Right lobe of liver (tissue), 6 donors: ENCODE measurements around the gene SPCS2. TPM values are rescaled to one million over a fixed set of nuclear protein-coding genes. Genes with fewer than 3 reads are reported as not detected.

Experiments used
- ATAC-seq, 4 donors: fragments of 200-7000 bp; cut with Tn5 transposase; one replicate each; pipeline ENCODE4 v1.9.1; 2020; ENCODE audit warnings: mild to moderate bottlenecking in 4 of 4, moderate library complexity in 4 of 4
- DNase-seq, 3 donors: peaks; one replicate each; pipeline ENCODE4 v3.0.0-alpha.2; 2020
- H3K27ac ChIP-seq, 3 donors: fragments of 200-600 bp; one replicate each; pipeline ENCODE4 v1.8.0; 2022
- H3K27me3 ChIP-seq, 2 donors: fragments of 200-600 bp; one replicate each; pipeline ENCODE4 v1.8.0; 2022
- H3K36me3 ChIP-seq, 4 donors: fragments of 200-600 bp; sonication (generic) in 1 of 4; one replicate each; pipeline versions ENCODE4 v1.5.1 to v1.8.0; 2017 to 2022; ENCODE audit warnings: control low read depth in 1 of 4
- H3K4me1 ChIP-seq, 4 donors: fragments of 200-600 bp; sonication (generic) in 1 of 4; one replicate each; pipeline versions ENCODE4 v1.5.1 to v1.8.0; 2017 to 2022; ENCODE audit warnings: control low read depth in 1 of 4
- H3K4me3 ChIP-seq, 3 donors: fragments of 200-600 bp; one replicate each; pipeline ENCODE4 v1.8.0; 2022
- H3K9me3 ChIP-seq, 4 donors: fragments of 200-600 bp; sonication (generic) in 1 of 4; one replicate each; pipeline versions ENCODE4 v1.5.1 to v1.8.0; 2017 to 2022; ENCODE audit warnings: control low read depth in 1 of 4
- POLR2A ChIP-seq: fragments of 450-650 bp; IDR thresholded peaks from one replicate; pipeline ENCODE4 v1.6.1; 2017; ENCODE audit warnings: antibody characterized with exemption, mild to moderate bottlenecking
- WGBS: methylation state at CpG from one replicate; pipeline ENCODE4 v1.1.6; 2018; ENCODE audit warnings: low coverage, low lambda C conversion rate; ENCODE audit not compliant: insufficient coverage; ENCODE audit errors: missing lambda C conversion rate; 5-methylcytosine and 5-hydroxymethylcytosine counted together
- intact Hi-C, 2 donors: fragments of 100-400 bp; cut with DNase I; formaldehyde crosslinking; loops; one replicate each; pipeline versions ENCODE4 v1.11.2 to v1.14.1; 2022
- total RNA-seq, 6 experiments: library from RNA; depleted of rRNA in 2 of 6; stranded (reverse); fragments of >200 nt in 2 of 6; fragmentation: NEBNext Ultra II Directional in 3 of 6; extraction: Animal tissue kit (Norgen Biotek cat#: 25700) in 3 of 6; gene quantifications; one replicate each; pipeline versions ENCODE4 v1.1.0 to v1.2.4, GENCODE V29; 2016 to 2023
- TF ChIP-seq, protein P1 (sequence below), 4 donors: fragments of 200-600 bp in 3 of 4; fragments of 450-650 bp in 1 of 4; IDR thresholded peaks; one replicate each; pipeline versions ENCODE4 v1.5.1 to v1.8.0; 2016 to 2022; ENCODE audit warnings: antibody characterized with exemption in 4 of 4, mild to moderate bottlenecking in 2 of 4
- donor health status: DM: no; HTN: yes; CAD: no.
- donor health status: DM: no; HTN: no; CAD: no.
- donor health status: DM: no; HTN: no; CAD: no.
- donor health status: DM: no; HTN: yes; CAD: no.
- donor health status: DM: no; HTN: yes; CAD: no.

The SPCS2 gene
- total RNA-seq, 6 experiments from 2014 or later, result 50.8 to 258 (median 107) TPM

DNA sequence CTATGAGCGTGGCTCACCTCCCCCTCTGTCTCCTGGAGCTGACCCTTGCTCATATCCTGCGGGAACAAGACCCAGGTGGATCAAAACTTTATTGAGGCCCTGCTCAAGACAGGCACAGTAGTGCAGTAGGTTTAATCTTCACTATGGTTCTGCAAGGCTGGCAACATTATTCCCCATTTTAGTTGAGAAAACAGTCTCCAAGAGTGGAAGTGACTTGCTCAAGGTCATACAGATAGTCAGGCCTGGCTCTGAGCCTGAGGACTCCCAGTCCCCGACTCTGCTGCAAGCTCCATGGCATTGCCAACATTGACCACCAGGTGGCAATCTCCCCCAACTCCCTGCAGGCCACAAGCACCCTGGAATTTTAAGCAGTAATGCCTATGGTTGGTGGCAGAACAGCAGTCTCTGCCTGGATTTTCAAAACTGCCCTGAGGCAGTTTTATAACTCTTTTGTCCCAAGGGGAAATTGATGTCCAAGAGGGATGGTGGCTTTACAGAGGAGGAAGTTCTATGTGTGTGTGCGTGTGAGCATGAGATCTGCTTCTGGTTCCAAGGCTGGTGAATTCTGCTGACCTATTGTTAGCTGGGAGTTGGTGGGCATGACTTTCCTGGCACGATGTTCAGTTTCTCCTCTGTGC lies 73.8 kb downstream of the SPCS2 start:
- ATAC-seq (peak; percentile 97 to 99 (median 98)), DNase-seq (peak; percentile 76 to 81 (median 78))
- Histone ChIP-seq H3K27ac (no peak overlapping the region), H3K36me3 (no peaks in the 10 kb centered on the region), H3K4me3 (no peak overlapping the region), H3K9me3 (no peaks in the 10 kb centered on the region), H3K4me1 (no peaks in the 10 kb centered on the region), H3K27me3 (no peaks in the 10 kb centered on the region)
- WGBS, result 67% methylated on average over 2 of the region's 5 CpGs
- intact Hi-C loops, result loop anchor here (5.0 to 10.0 kb wide), 2 partner anchors 91 to 222 kb away; partner anchors contain the start of gene TPBGL (in 2 of the 2)
- TF ChIP-seq, protein P1, sequence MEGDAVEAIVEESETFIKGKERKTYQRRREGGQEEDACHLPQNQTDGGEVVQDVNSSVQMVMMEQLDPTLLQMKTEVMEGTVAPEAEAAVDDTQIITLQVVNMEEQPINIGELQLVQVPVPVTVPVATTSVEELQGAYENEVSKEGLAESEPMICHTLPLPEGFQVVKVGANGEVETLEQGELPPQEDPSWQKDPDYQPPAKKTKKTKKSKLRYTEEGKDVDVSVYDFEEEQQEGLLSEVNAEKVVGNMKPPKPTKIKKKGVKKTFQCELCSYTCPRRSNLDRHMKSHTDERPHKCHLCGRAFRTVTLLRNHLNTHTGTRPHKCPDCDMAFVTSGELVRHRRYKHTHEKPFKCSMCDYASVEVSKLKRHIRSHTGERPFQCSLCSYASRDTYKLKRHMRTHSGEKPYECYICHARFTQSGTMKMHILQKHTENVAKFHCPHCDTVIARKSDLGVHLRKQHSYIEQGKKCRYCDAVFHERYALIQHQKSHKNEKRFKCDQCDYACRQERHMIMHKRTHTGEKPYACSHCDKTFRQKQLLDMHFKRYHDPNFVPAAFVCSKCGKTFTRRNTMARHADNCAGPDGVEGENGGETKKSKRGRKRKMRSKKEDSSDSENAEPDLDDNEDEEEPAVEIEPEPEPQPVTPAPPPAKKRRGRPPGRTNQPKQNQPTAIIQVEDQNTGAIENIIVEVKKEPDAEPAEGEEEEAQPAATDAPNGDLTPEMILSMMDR (IDR thresholded peaks at IDR 0.05), result peak; percentile 87 to 98 (median 96)
- TF ChIP-seq POLR2A, result no peak

DNA sequence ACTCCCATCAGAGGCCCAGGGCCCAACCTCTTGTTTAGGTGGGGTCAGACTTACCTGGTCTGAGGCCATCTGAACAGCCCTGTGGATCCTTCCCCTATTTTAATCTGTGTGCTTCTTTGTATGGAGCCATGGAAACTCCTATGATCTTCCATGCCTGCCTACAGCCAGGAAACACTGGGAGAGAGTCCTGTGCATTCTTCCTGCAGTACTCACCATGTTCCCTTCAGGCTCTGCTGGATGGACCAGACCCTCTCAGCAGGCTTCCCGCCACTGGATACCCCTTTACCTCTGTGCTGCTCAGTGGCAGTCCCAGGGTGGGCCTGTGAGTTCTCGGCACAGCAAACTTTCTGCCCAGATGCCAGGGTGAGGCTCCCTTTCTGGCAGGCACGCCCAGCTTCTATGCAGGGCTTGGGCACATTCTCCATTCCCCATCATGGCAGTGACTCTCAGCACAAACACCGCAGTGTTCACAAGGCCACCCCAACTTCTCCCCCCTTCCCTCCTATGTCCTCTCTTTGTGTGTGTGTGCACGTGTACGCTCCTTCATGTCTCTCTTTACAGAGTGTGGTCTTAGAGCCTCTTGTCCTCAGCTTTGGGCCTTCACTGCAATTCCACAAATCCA lies 74.5 kb downstream of the SPCS2 start:
- intact Hi-C loops, result loop anchor here (5.0 to 10.0 kb wide), 2 partner anchors 91 to 221 kb away; partner anchors contain the start of gene TPBGL (in 2 of the 2)
- WGBS, result 100% methylated on average over 2 of the region's 6 CpGs
- Histone ChIP-seq H3K4me3 (no peak overlapping the region), H3K36me3 (no peaks in the 10 kb centered on the region), H3K27ac (no peak overlapping the region), H3K4me1 (no peaks in the 10 kb centered on the region), H3K27me3 (no peaks in the 10 kb centered on the region), H3K9me3 (no peaks in the 10 kb centered on the region)
- TF ChIP-seq, protein P1 (IDR thresholded peaks at IDR 0.05), result no peak
- no peak for TF ChIP-seq POLR2A
- ATAC-seq (no peak), DNase-seq (no peak)

DNA sequence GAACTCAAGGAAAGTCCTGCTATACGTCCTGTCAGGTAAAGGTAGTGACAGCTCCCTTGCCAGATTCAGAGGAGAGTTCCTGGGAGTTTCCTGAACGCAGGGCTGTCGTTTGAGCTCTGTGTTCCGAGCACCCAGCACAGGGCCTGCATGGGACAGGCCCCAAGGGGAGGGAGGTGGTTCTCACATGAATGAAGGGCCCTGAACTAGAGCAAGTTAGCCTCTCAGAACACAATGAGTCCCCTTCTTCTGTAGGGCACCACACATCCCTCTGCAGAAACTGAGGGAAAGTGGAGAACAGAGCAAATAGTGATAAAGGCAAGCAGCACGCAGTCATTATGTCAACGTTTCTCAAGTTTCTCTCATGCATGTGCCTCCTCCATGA lies 75.0 kb downstream of the SPCS2 start:
- TF ChIP-seq POLR2A, result no peak
- TF ChIP-seq, protein P1 (IDR thresholded peaks at IDR 0.05), result no peak
- ATAC-seq, result no peak
- no peaks in the 10 kb centered on the region for H3K27me3 ChIP-seq
- no peaks in the 10 kb centered on the region for H3K9me3 ChIP-seq
- H3K36me3 ChIP-seq, result no peaks in the 10 kb centered on the region
- H3K4me1 ChIP-seq, result no peaks in the 10 kb centered on the region
- no peak for DNase-seq
- H3K4me3 ChIP-seq, result no peak overlapping the region
- H3K27ac ChIP-seq, result no peak overlapping the region
- intact Hi-C loops, result loop anchor here (5.0 to 10.0 kb wide), 2 partner anchors 92 to 221 kb away; partner anchors contain the start of gene TPBGL (in 2 of the 2)
- 56% methylated on average over 5 of the region's 6 CpGs for WGBS

DNA sequence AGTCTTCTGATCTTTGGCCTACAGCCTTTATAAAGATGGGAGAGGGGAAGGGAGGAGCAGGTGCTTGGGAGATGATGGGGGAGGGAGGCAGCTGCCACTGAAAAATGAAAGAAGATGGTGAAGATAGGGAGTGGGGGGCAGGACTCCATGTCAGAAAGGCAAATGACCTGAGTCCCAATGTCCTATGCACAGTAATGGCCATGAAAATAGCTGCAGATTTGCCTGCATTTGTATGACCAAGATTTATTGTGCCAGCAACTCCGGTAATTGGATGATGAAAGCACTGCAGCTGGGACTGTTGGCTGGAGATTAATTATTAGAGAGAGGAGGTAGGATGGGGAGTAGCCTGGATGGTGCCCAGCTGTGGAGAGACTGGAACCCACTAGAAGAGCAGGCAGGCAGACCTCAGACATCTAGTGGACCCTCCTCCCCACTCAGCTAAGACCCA lies 75.7 kb downstream of the SPCS2 start:
- intact Hi-C loops, result loop anchor here (5.0 to 10.0 kb wide), 2 partner anchors 92 to 220 kb away; partner anchors contain the start of gene TPBGL (in 2 of the 2)
- Histone ChIP-seq H3K9me3 (no peaks in the 10 kb centered on the region), H3K27me3 (no peaks in the 10 kb centered on the region), H3K4me1 (no peaks in the 10 kb centered on the region), H3K36me3 (no peaks in the 10 kb centered on the region), H3K4me3 (no peak overlapping the region), H3K27ac (no peak overlapping the region)
- ATAC-seq, result peak in 1 of 4 donors; percentile 15
- DNase-seq, result no peak
- WGBS, result 67% methylated on average over 1 of the region's 1 CpG
- TF ChIP-seq, protein P1 (IDR thresholded peaks at IDR 0.05), result no peak
- no peak for TF ChIP-seq POLR2A
